Inflammatory macrophage treated with lipopolysaccharide for 1 hour (primary cell): ENCODE measurements around the gene ANKRD50.

Source experiments
- DNase-seq, 2 donors: peaks; one replicate each; pipeline ENCODE4 v3.0.0-alpha.2; 2020 to 2022

ANKRD50 gene

DNA sequence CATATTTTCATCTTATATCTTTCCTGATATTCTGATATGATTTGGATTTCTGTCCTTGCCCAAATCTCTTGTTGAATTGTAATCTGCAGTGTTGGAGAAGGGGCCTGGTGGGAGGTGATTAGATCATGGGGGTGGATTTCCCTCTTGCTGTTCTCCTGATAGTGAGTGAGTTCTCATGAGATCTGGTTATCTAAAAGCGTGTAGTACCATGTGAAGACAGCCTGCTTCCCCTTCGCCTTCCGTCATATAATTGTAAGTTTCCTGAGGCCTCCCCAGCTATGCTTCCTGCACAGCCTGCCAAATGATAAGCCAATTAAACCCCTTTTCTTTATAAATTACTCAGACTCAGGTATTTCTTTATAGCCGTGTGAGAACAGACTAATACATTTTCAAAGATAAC lies 77.2 kb downstream of the ANKRD50 start:
- DNase-seq = no peak

DNA sequence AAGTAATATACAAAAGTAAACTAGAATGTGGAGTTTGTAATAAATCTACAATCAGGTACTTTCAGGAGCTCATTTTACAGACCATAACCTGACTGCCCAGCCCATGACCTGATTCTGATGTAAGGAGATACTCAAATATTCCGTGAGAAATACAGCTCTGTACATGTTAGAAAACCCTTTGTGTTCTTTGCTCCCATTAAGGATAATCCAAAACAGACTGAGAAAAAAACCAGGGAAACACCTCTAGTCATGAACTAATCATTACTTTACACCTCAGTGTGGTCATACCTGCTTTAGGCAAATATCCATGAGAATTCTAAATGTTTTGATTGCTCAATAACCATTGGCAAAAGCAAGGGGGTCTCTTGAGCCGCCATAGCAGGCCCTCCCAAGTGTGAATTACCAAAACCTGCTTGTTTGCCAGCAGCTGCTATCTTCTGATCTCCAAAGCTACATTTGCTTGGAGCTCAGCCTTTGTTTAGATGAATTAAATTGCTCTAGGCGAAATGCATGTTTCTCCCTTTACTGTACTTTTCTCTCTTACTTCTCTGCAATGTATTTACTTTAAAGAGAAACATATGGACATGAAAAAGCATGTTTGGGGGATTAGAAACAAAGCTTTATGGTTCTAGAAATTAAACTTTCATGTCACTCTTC lies 79.1 kb downstream of the ANKRD50 start:
- no peak for DNase-seq

DNA sequence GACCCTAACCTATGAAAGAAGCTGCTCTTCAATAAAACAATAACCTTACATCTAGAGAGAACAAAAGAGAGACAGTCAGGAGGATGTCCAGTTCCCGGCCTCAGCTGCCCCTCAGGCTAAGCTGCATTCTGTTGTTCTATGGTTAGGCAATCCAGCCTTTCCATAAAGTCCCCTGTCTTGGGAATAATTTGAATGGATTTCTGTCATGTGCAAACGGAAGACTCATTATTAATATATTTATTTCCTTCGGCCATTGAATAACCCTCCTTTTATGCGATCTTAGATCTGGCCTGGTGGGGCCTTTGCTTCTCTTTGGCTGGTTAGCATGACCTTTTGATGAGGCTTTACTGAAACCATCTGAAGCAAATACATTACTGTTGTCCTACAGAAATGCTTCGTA lies 80.1 kb downstream of the ANKRD50 start:
- no peak for DNase-seq

DNA sequence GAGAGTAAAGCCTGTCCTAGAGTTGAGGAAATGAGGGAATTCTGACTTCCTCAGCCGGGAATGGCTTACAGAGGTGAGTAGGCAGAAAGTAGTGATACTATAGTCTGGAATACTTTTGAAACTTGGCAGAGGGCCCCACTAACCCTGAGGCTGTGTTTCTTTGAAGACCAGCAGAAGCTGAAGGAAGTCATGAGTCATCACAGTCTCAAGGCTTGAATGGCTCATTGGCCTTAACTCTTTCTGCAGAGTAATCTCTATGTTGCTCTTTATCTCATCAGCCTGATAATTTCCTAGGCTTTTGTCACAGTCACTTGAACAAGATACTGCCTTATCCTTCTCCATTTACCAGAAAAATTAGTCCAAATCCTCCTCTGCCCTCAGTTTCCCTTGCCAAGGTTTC lies 80.8 kb downstream of the ANKRD50 start:
- peak; percentile 12 to 39 for DNase-seq

DNA sequence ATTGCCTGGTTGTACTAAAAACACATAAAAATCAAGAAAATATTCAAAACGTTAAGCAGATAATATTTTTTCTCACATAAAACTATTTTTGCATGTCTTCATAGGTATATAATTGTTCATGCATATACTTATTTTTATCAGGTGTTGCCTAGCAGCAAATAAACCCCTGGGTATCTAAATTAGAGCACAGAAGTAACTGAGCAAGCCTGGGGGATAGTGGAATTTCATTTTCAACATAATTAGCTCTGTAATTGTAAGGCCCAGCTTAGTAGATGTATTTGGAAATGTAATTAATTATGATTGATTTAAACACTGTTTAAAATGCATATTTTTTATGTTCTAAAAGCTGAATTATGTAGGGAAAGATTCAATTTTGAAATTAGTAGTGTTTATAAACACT lies 82.9 kb downstream of the ANKRD50 start:
- no peak for DNase-seq
